Esophagus mucosa (tissue), 1 donor: ENCODE data around the gene SLC38A6. TPM values are rescaled to one million over a fixed set of nuclear protein-coding genes. Genes with fewer than 3 reads are reported as not detected.

Experiments used
- total RNA-seq: library from RNA; stranded (reverse); gene quantifications from one replicate; pipeline ENCODE4 v1.2.4, GENCODE V29; 2023
- donor health status: DM: yes; HTN: yes; CAD: no.

The SLC38A6 gene
- total RNA-seq, 1 donor from 2014 or later = 3.4 TPM

Other genes with a start within 250 kb of the SLC38A6 start
- gene MNAT1, start 246.5 kb upstream of the SLC38A6 start, total RNA-seq = 25.3 TPM
- gene TRMT5, start 166 bp upstream of the SLC38A6 start, total RNA-seq = 9.6 TPM